ENCODE results near the gene COL23A1. TPM values are rescaled to one million over a fixed set of nuclear protein-coding genes. Genes with fewer than 3 reads are reported as not detected.

Gene COL23A1
- total and polyA plus RNA-seq, 2 of the 8 experiments (the other 6 are each of a cell fraction or from before 2014, with no cell fraction given), result 3.1 to 4.7 TPM

DNA sequence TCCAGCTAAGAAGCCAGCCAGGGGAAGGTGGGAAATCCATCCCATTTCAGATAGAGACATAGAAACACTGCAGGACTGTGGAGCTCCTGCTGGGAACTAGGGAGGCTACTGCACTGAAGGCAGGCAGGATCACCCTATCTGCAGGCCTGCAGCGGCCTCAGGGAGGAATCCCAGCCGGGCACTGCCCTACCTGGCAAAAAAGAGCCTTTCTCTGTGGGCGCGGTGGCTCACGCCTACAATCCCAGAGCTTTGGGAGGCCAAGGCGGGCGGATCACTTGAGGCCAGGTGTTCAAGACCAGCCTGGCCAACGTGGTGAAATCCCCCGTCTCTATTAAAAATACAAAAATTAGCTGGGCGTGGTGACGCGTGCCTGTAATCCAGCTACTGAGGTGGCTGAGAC, 286.2 kb downstream of the COL23A1 start:
- no peaks in the 10 kb centered on the region for H3K23me2 ChIP-seq (ENCODE audit: low read depth, low read length)
- no peaks in the 10 kb centered on the region for H3K9me3 ChIP-seq (ENCODE audit: insufficient read depth in 2 of 2, low read depth in 1 of 2, low read length in 1 of 2)
- H2BK120ac ChIP-seq (replicated peaks; ENCODE audit: low read depth, low read length), result no peak overlapping the region
- POLR2A ChIA-PET (ENCODE audit: partially characterized antibody), result interaction anchor here (1.0 kb wide), 1 partner anchor 10 kb away, joined by 3 read pairs; no protein-coding TSS in a partner anchor
- H3K4me1 ChIP-seq (replicated peaks in 1 of 4; ENCODE audit: control insufficient read depth in 3 of 4, insufficient read depth in 4 of 4, low read length in 3 of 4), result peaks cover 0 to 9% (median 1%) of the 10 kb centered on the region in 4 experiments; a peak in 2 of 7 replicates
- FAIRE-seq, result no peak
- H4K8ac ChIP-seq (ENCODE audit: extremely low read depth, insufficient read depth, low read length), result no peak overlapping the region
- 85% methylated on average over 9 of the region's 12 CpGs; no CpG with 5 or more reads in 1 of the 2 experiments for WGBS, 2 experiments (ENCODE audit: extremely low coverage in 1 of 2, insufficient coverage in 1 of 2, insufficient read length in 1 of 2, insufficient replicate concordance in 2 of 2, low coverage in 1 of 2, low lambda C conversion rate in 2 of 2, missing lambda C conversion rate in 1 of 2)
- no peaks in the 10 kb centered on the region for H3K27me3 ChIP-seq (replicated peaks in 1 of 4; ENCODE audit: control insufficient read depth in 3 of 4, extremely low read depth in 1 of 4, insufficient read depth in 3 of 4, low read length in 3 of 4)
- H2AFZ ChIP-seq (ENCODE audit: low read length), result no peak overlapping the region
- no peak for DNase-seq (ENCODE audit: low read depth in 1 of 2, low spot score in 2 of 2)
- no peak overlapping the region for H3K18ac ChIP-seq (ENCODE audit: extremely low read depth, low read length)
- H4K91ac ChIP-seq (replicated peaks; ENCODE audit: insufficient read length, low read length), result no peak overlapping the region
- no peak overlapping the region for H3K4me3 ChIP-seq (ENCODE audit: extremely low read depth in 1 of 4, insufficient read depth in 2 of 4, low read depth in 3 of 4, low read length in 4 of 4)
- H2BK15ac ChIP-seq (ENCODE audit: low read length), result no peak overlapping the region
- H3K79me1 ChIP-seq (ENCODE audit: low read depth, low read length), result no peaks in the 10 kb centered on the region
- H3K79me2 ChIP-seq (ENCODE audit: control insufficient read depth in 1 of 2, insufficient read depth in 2 of 2, low read length in 2 of 2), result no peaks in the 10 kb centered on the region
- H3K14ac ChIP-seq (ENCODE audit: insufficient read length), result no peak overlapping the region
- no peak overlapping the region for H4K5ac ChIP-seq (ENCODE audit: insufficient read length, low read depth, low read length)
- CTCF ChIA-PET (ENCODE audit: partially characterized antibody), result interaction anchor here (1.2 to 5.6 kb wide), 6 partner anchors 12 to 286 kb away, joined by 3 to 55 read pairs (median 4); partner anchors contain the start of gene COL23A1
- H2BK12ac ChIP-seq (ENCODE audit: low read depth, low read length), result no peak overlapping the region
- no peak overlapping the region for H3K27ac ChIP-seq (ENCODE audit: low read depth, low read length)
- H4K20me1 ChIP-seq (replicated peaks in 1 of 2; ENCODE audit: control insufficient read depth in 1 of 2, insufficient read depth in 2 of 2, low read length in 2 of 2), result no peaks in the 10 kb centered on the region
- no peak overlapping the region for H2BK20ac ChIP-seq (ENCODE audit: low read length)
- no peak overlapping the region for H3K4me2 ChIP-seq (ENCODE audit: insufficient read depth in 1 of 2, low read depth in 2 of 2, low read length in 2 of 2)
- no peak overlapping the region for H3K56ac ChIP-seq (replicated peaks; ENCODE audit: insufficient read length, low read depth, low read length)
- H3K4ac ChIP-seq (replicated peaks; ENCODE audit: insufficient read length, low read depth, low read length), result no peak overlapping the region
- H3K23ac ChIP-seq (ENCODE audit: insufficient read length), result no peak overlapping the region
- no peak overlapping the region for H3K9ac ChIP-seq (replicated peaks in 1 of 4; ENCODE audit: extremely low read depth in 1 of 4, low read depth in 3 of 4, low read length in 3 of 4)
- no peaks in the 10 kb centered on the region for H3K36me3 ChIP-seq (ENCODE audit: control insufficient read depth in 2 of 4, insufficient read depth in 4 of 4, low read length in 3 of 4)
- H2BK5ac ChIP-seq (ENCODE audit: low read depth, low read length), result no peak overlapping the region
- H2AK5ac ChIP-seq (ENCODE audit: low read depth, low read length), result no peak overlapping the region
- TF ChIP-seq POLR2AphosphoS5 (IDR thresholded peaks at IDR 0.05; ENCODE audit: low read depth, low read length) (no peak), CBX8 (IDR thresholded peaks at IDR 0.05; ENCODE audit: borderline replicate concordance, low read depth, low read length) (no peak), SRF (IDR thresholded peaks at IDR 0.05; ENCODE audit: low read depth, low read length) (no peak), RBBP5 (IDR thresholded peaks at IDR 0.05; ENCODE audit: borderline replicate concordance, low read depth, low read length) (no peak), SAP30 (IDR thresholded peaks at IDR 0.05; ENCODE audit: insufficient read depth, insufficient replicate concordance, low read length) (no peak), CTBP2 (IDR thresholded peaks at IDR 0.05; ENCODE audit: borderline replicate concordance, insufficient read depth, insufficient read length, low read length) (no peak), SP1 (IDR thresholded peaks at IDR 0.05; ENCODE audit: low read depth, low read length) (no peak), RFX5 (IDR thresholded peaks at IDR 0.05; ENCODE audit: borderline replicate concordance, low read depth, low read length) (no peak), NANOG (IDR thresholded peaks at IDR 0.05; ENCODE audit: insufficient read depth, low read depth, low read length, poor library complexity, severe bottlenecking) (no peak), ZNF274 (IDR thresholded peaks at IDR 0.05; ENCODE audit: borderline replicate concordance, extremely low read depth, low read length) (no peak), TBP (IDR thresholded peaks at IDR 0.05; ENCODE audit: low read depth, low read length) (no peak), BRCA1 (IDR thresholded peaks at IDR 0.05; ENCODE audit: low read depth, low read length) (no peak), RXRA (IDR thresholded peaks at IDR 0.05; ENCODE audit: insufficient read depth, low read depth, low read length) (no peak)
- TF ChIP-seq, protein P1, sequence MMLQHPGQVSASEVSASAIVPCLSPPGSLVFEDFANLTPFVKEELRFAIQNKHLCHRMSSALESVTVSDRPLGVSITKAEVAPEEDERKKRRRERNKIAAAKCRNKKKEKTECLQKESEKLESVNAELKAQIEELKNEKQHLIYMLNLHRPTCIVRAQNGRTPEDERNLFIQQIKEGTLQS (IDR thresholded peaks at IDR 0.05; ENCODE audit: insufficient read depth, low read depth, low read length), result no peak

Measured in H1 (cell line).